Fibroblast of skin of scalp (primary cell): Measurements from ENCODE around the gene HCFC1.

Source experiments
- DNase-seq: peaks from one replicate; pipeline ENCODE4 v3.0.0-alpha.2; 2013

Gene HCFC1

GRCh38 chrX:153921511-153922446, 49.8 kb downstream of the HCFC1 start:
- DNase-seq: no peak

- DNase-seq: no peak
These were observed 50.5 kb downstream of the HCFC1 start for GRCh38 chrX:153921070-153921469.

DNA sequence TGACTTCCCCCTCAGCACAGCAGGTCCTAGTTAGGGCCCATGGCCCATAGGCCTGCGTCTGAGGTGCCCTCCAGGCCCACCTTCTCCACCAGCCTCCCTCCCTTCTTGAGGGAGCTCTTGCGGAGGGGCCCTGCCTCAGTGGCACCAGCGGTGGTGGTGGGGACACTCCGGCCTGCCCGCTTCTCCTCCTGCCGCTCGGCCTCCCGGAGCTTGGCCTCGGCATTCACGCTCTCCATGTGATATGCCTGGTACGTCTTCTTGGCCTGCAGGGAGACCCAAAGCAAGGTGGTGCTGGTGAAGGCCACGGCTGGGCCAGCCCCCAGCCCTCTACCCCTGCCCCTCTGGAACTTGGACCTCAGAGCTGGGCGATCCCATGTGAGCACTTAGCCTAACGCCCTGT, 51.1 kb downstream of the HCFC1 start:
- DNase-seq: no peak

DNA sequence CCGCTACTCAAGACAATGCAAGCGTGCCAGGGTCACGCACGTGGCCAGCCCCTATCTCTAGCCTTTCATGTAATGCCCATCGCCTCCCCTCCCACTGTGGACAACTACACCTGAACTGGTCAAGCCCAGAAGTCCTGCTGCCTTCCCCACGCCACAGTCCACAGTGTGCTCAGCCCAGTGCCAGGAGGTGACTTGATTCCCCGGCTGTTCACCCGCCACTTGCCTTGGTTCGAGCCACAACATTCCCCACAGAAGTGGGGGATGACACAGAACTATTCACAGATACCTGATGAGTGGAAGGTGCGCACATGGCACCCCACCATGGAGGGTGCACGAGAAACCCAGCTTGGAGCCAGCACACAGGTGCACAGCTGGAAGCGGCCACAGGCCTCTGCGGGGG, 52.3 kb downstream of the HCFC1 start:
- no peak for DNase-seq

GRCh38 chrX:153917869-153918268, 53.7 kb downstream of the HCFC1 start:
- DNase-seq: no peak

- no peak for DNase-seq
These were observed 57.9 kb downstream of the HCFC1 start for GRCh38 chrX:153913701-153914100.

DNA sequence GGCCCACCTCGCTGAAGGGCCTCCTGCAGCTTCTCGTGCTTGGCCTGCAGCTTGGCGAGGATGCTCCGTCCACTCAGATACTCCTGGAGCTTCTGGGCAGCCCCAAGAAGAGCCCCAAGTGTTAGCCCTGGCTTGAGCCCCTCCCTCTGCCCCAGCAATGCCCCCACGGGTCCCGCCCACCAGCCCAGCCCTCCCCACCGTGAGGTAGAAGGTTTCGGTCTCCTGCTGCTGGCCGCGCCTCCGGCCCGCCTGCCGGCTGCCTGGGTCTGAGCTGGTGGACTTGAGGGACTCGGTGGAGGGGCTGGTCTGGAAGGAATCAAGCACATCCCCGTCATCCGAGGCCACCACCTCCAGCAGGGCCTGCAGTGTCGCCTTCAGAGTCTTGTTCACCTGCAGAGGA, 58.4 kb downstream of the HCFC1 start:
- DNase-seq: no peak

GRCh38 chrX:153911798-153912197, 59.8 kb downstream of the HCFC1 start:
- DNase-seq: no peak

GRCh38 chrX:153910446-153910845, 61.2 kb downstream of the HCFC1 start:
- DNase-seq: no peak

GRCh38 chrX:153909980-153910360, 61.6 kb downstream of the HCFC1 start:
- no peak for DNase-seq

- DNase-seq: no peak
These were observed 62.3 kb downstream of the HCFC1 start for GRCh38 chrX:153909024-153909979.

DNA sequence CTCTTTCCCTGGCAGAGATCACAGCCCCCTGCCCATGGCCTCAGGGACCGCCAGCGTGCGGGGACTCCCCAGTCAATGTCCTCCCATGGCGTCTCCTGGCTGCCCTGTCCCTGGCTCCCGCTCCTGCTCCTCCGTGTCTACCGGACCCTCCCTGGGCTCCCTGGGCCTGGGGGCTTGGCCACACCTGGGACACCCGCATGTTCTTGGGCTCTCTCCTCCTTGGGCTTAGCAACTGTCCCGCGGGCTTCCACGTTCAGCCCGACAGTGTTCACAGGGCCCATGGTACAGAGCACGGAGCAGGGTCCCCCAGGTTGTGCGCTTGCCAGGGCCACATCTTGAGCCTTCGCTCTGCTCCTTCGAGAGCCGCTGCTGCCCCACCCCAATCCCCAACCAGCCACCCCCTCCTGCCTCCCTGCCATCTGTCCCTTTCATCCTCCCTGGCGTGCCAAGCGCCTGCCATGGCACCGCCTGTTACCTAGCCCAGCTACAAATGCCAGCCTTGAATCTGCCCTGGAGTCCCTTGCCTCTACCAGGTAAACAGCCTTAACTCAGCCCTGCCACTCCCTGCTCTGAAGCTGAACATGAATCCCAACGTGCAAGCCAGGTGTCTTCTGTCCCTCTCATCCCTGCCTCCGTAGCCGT, 63.3 kb downstream of the HCFC1 start:
- DNase-seq: no peak

DNA sequence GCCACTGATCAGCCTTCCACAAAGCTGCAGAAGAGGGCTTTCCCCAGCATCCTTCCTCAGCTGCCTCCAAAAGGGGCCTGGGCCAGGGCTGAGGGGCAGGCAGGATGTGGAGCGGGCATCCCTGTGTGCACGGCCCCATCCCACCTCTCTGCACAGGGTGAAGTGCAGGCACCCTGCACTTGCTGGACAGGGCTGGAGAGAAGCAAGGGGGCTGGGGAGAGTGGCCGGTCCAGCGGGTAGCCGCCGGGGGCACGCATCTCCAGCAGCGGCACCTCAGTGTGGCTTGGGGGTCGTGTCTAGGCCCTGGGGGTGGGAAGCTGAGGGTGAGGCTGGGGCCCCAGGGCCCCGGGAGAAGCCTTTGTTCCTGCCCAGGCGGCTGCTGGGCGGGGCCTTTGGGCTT, 64.2 kb downstream of the HCFC1 start:
- DNase-seq: no peak

DNA sequence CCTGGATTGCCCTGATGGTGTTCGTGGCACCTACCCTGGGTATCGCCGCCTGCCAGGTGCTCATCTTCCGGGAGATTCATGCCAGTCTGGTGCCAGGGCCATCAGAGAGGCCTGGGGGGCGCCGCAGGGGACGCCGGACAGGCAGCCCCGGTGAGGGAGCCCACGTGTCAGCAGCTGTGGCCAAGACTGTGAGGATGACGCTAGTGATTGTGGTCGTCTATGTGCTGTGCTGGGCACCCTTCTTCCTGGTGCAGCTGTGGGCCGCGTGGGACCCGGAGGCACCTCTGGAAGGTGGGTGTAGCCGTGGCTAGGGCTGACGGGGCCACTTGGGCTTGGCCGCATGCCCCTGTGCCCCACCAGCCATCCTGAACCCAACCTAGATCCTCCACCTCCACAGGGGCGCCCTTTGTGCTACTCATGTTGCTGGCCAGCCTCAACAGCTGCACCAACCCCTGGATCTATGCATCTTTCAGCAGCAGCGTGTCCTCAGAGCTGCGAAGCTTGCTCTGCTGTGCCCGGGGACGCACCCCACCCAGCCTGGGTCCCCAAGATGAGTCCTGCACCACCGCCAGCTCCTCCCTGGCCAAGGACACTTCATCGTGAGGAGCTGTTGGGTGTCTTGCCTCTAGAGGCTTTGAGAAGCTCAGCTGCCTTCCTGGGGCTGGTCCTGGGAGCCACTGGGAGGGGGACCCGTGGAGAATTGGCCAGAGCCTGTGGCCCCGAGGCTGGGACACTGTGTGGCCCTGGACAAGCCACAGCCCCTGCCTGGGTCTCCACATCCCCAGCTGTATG, 65.3 kb downstream of the HCFC1 start:
- no peak for DNase-seq

DNA sequence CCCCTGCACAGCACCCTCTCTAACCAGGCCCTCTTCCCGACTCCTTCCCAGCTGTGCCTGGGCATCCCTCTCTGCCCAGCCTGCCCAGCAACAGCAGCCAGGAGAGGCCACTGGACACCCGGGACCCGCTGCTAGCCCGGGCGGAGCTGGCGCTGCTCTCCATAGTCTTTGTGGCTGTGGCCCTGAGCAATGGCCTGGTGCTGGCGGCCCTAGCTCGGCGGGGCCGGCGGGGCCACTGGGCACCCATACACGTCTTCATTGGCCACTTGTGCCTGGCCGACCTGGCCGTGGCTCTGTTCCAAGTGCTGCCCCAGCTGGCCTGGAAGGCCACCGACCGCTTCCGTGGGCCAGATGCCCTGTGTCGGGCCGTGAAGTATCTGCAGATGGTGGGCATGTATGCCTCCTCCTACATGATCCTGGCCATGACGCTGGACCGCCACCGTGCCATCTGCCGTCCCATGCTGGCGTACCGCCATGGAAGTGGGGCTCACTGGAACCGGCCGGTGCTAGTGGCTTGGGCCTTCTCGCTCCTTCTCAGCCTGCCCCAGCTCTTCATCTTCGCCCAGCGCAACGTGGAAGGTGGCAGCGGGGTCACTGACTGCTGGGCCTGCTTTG, 66.0 kb downstream of the HCFC1 start:
- no peak for DNase-seq

GRCh38 chrX:153903991-153904957, 67.3 kb downstream of the HCFC1 start, which contains the start of gene AVPR2:
AVPR2 (plus strand) TSS chrX:153904673; CDS start chrX:153905146, 473 bp downstream.
- DNase-seq: no peak

- no peak for DNase-seq
These were observed 68.2 kb downstream of the HCFC1 start for GRCh38 chrX:153903238-153903980.

DNA sequence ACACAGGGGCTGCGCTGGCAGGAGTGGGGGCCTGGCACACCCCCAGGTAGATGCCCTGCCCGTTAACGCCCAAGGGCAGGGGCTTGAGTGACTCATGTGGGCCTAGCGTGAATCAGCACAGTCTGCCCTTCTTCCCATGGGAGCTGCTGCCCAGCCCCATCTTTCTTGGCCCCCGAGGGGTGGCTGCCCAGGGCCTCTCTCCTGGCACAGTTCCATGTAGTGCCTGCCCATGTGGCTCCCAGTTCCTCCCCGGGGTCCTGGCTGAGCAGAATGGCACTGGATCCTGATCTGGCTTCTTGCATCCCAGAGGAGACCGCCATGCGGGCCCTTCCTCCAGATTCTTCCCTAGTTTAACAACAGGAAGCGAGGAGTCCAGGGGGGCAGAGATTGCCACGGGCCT, 69.2 kb downstream of the HCFC1 start:
- DNase-seq: no peak

GRCh38 chrX:153901753-153902140, 69.9 kb downstream of the HCFC1 start:
- no peak for DNase-seq
